Stimulated activated CD8-positive, alpha-beta memory T cell treated with anti-CD3 and anti-CD28 coated beads, Interleukin-12 subunit alpha, Interleukin-12 subunit beta, amount 100 ng/mL, for 4 hours (primary cell): ENCODE data around the gene PSMB10.
"Not testable (repeated sequence)": the region's sequence is repeated elsewhere in the genome, so short reads cannot be mapped to it uniquely, and the experiment has no call there.

Source experiments
- DNase-seq: peaks from one replicate; pipeline ENCODE4 v3.0.0-alpha.2; 2020; ENCODE audit warnings: low read depth

PSMB10 gene

DNA sequence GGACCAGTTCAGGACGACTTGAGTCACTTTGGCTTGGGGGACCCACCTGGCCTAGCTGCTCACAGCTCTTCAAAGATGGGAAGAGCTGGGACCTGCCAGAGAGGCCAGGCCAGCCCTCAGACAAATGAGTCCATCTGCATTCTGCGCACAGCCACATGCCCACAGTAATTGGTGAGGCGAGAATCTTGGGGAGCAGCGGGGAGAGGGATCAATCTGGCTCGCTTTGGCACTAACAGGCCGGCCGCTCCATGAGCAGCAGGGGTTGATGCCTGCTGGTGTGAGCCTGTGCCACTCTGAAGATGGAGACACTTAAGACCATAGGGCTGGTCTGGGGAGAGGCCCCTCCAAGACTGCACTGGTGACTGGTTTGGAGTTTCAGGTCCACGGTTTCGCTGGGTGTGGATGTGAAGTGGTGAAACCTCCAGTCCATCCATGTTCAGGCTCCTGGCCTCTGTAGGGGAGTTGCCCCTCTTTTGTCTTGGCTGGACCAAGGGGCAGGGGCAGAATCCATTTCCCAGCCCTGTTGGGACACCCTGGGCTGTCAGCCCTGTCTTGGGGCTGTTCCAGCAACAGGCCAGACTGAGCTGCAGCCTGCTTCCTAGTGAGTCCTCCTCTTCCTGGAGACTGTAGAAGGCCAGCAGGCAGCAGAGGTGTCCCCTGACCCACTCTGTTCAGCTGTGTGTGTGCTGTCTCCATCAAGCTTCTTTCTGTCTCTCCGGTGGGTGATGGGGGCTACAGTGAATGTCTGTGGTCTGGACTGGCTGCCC, 12.3 kb downstream of the PSMB10 start:
- no peak for DNase-seq

DNA sequence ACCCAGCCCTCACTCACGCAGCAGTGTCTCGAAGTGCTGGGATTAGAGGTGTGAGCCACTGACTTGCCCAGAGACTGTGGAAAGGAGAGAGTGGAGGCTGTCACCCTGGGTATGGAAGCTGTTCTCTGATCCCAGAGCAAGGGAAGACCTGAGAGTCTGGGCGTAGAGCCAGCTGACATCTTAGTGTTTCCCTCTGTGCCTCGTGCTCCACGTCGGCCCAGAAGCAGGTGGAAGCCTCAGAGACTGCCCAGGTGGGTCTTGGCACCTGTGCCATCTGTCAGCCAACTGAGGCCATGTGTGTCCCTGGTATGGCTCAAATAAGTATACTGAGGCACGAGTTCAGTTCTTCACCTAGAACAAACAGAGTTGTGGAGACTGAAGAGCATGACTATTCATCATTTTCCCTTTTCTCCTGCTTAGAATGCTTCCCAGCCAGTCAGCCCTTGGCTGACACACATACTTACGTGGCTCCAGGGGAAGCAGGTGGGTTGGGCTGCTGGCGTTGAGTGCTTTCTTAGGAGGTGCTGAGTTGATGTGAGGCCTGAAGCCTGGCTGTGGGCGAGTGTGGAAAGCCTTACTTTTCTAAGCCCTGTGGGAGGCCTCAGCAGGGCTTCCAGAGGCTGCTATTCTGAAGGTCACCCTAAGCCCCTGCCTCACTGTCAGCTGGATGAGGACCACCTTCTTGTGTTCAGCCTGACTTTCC, 13.1 kb downstream of the PSMB10 start:
- DNase-seq, result no peak

DNA sequence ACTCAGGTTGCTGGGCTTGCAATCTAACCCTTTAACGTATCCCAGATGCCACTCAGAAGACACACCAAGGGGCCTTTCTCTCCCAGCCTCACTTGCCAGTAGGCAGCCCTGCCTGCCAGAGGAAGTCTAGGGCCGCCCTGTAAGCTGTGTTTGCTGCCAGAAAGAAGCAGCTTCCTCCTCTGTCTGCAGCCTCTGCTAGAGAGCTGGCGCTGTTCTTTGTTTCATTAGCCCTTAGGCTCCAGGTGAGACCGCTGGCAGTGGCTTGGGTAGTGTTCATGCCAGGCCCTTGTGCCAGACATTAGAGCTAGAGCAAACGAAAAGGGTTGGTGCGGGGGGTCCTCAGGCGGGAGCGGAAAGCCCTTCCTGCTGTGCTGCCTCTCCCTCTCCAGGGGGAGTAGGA, 13.9 kb downstream of the PSMB10 start:
- no peak for DNase-seq

DNA sequence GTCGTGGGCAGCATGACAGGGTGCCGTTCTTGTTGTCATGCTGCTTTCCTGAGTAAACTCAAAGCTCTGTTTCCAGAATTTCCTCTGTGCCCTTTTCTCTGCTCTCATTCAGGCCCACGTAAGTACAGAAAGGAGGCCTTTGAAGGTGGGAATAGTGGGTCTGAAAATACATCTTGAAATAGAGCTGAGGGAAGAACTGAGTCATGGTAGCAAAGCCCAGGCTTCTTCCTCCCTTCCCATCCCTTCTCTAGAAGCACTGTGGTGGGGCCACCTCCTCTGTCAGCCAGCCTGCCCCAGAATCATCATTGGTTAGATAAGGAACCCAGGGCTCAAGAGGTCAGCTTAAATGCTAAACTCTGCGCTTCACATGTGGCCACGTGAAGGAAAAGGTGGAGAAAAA, 14.4 kb downstream of the PSMB10 start:
- DNase-seq, result no peak

DNA sequence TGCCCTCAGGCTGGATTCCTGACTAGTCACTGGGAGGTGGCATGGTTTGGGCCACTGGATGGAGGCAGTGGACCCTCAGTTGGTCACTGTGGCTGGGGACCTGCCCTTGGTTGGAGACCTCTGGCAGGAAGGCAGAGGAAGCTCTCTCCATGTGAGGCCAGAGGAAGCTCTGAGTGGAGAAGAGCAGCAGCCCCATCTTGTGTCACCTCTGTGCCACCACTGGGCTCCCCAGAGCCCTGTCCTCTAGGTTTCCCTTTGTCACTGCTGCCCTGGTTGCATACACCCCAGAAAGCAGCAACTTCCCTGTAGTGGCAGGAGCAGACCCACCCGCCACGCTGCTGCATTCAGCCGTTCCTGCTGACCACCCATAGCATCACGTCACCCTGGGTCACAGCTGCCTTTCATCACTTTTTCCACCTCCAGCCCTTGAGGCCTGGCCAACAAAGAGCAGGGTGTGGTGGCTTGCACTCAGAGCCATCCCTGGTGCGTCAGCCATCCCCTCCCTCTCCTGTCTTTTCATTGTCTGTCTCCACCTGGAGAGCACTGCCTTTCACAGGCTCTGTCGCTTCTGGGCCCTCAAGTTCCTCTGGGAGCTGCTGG, 16.9 kb downstream of the PSMB10 start:
- no peak for DNase-seq

DNA sequence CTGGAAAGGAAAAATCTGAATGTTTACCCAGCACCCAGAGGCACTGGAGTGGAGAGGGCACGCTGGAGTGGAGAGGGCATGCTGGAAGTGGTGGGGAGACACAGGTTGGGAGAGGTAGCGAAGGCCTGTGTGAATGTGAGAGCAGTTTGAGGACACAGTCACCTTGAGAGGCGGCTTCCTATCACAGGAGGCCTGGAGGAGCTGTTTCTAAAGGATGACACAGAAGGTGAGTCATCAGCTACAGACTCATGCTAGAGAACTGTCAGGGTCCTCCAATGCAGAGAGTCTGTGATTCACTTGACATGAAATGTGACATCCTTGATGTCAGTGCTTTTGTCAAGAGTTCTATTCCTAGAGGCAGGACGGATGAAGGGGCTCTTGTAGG, 18.8 kb downstream of the PSMB10 start:
- no peak for DNase-seq

DNA sequence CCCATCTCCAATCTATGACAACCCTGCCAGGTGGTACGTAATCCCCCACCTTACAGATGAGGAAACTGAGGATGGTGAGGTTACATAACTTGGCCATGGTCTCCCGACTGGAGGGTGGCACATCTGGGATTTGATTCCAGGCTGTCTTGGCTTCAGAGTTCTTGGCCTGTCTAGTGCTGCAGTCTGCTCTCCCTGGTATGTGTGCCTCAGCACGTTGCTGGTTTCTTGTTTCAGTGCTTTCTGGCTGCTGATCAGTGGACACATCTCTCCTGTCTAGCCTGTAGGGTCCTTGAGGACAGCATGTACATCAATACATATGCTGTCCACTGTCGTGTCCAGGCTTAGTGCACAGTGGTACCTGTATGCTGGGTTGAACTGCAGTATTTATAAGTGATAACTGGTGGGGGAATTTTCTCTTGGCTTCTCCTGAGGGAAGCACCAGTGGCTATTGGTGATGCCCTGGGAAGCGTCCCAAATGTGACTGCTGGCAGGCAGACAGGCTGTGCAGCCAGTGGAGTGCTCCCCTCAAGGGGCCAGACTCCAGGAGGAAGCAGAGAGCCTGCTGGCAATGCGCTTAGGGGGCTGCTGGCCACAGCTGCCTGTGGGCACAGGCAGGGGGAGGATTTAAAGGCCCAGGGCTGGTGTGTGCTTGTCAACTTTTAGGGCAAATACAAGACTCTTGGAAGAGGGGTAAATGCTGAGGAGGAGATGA, 19.4 kb downstream of the PSMB10 start:
- no peak for DNase-seq

DNA sequence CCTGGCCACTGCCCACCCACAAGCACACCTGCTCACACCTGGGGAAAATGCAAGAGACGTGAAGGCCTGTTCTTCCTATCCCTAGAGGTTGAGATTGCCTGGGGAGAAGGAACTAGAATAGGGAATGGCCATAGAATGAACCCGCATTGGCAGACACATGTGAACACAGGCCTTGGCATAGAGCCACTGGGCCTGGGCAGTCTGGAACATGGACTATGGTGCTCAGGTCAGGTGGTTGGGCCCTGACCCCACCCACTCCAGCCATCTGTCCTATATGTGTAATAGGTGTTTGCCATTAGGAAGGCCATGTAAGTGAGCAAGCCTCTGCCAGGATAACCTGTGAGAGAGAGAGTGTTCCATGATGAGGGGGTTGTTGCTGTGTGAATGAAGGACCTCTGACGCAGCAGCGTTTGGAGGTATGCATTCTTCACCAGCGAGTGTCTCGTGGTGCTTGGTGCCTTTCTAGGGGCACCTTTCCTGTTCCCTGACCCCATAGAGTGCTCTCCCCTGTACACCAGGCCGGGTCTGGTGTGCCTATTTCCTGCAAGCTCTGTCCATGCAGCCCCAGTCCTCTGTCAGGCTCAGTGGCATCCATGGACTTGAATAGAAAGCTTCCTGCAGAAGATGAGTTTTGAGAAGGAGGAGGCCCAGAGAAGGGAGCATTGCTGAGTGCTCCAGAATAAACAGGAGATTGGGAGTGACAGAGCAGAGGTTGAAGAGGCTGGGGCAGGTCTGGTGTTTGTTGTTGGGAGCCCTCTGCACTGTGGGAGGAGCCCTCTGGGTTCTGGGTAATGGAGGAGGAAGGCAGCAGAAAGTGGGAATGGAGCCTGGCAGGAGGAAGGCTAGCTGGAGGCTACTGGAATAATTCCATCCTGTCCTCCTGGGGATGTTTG, 20.6 kb downstream of the PSMB10 start:
- DNase-seq, result no peak

DNA sequence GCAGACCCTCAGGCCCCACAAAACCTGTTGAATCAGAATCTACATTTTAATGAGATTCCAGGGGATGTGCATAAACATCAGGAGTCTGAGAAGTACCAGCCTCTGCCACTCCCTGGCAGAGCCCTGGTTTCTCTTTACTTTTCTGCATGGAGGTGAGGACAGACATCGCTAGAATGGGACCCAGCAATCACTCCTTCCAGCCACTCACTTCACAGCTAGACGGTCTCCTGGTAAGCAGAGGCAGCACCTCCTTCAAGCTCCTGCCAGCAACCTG, 21.2 kb downstream of the PSMB10 start:
- not testable (repeated sequence) for DNase-seq

DNA sequence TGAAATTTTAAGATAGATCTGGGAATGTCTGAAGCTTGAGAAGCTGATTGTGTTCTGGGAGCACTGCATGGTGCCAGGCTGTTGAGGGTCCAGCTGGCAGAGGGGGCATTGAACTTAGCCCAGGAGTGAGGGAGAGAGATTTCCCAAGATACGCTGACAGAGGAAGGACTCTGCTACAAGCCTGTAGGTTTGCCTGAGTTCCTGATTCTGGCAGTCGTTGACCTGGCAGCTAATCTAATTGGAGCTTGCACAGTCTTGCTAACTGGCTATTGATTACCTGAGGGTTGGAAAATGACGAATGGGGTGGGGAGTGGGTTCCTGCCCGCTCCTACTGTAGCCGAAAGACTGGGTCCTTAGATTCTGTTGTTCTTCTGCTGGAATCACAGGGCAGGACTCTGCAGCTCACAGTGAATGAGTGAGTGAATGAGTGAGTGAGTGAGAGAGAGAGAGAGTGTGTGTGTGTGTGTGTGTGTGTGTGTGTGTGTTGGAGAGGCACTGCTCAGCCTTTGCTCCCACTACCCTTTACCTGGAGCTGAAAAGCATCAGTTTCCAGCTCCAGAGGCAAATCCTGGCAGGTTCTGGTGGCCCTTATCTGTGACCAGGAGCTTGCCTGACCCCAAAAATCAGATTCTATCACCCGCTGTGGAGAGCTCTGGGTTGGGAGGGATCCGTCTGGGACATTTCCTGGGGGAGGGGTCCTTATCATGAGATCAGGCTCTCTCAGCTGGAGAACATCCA, 21.7 kb downstream of the PSMB10 start:
- DNase-seq, result no peak

DNA sequence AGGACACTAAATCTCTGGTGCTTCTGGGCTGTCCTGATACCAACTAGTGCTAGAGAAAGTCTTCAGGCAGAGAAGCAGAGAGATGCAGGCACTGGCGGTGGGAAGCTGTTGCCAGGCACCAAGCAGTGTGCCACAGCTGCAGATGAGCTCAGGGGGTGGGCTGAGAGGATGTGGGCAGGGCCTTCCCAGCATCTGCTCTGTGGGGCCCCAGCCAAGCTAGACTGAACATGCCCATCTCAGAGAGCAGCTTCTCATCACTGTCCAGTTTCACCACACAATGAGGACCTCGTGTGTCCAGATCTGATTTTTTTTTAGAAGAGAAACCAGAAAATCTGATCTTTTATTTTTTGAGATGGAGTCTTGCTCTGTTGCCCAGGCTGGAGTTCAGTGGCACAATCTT, 26.5 kb downstream of the PSMB10 start:
- no peak for DNase-seq

DNA sequence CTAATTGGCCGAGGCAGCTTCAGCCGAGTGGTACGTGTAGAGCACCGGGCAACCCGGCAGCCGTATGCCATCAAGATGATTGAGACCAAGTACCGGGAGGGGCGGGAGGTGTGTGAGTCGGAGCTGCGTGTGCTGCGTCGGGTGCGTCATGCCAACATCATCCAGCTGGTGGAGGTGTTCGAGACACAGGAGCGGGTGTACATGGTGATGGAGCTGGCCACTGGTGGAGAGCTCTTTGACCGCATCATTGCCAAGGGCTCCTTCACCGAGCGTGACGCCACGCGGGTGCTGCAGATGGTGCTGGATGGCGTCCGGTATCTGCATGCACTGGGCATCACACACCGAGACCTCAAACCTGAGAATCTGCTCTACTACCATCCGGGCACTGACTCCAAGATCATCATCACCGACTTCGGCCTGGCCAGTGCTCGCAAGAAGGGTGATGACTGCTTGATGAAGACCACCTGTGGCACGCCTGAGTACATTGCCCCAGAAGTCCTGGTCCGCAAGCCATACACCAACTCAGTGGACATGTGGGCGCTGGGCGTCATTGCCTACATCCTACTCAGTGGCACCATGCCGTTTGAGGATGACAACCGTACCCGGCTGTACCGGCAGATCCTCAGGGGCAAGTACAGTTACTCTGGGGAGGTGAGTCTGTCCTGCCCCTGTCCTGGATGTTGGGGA, 27.5 kb downstream of the PSMB10 start:
- no peak for DNase-seq

DNA sequence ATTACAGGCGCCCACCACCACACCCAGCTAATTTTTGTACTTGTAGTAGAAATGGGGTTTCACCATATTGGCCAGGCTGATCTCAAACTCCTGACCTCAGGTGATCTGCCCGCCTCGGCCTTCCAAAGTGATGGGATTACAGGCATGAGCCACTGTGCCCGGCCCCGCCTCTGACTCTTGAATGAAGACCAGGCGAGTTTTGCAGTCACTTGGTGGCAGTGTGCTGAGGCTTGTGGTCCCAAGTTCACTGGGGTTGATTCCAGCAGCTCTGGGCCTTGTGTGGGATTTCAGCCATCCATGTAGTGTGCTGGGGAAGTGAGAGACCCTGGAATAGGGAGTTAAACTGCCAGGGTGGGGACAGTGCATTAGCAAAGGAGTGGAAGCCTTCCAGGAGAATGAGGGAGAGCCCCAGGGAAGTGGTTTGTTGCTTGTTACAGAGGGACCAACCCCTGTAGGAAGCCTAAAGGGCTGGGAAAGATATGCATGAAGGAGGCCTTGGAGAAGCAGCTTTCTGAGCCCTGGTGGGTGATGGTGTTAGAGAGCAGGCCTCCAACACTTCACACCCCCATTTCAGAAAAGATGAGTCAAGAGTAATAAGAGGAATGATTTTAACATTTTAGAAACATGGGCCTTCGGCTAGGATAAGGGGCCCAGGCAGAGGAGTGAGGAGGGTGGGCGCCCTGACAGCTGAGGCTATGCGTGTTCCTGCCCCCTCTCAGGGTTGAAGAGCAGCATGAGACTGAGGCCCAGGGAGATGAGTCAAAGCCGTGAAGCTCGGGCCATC, 29.1 kb downstream of the PSMB10 start:
- no peak for DNase-seq

DNA sequence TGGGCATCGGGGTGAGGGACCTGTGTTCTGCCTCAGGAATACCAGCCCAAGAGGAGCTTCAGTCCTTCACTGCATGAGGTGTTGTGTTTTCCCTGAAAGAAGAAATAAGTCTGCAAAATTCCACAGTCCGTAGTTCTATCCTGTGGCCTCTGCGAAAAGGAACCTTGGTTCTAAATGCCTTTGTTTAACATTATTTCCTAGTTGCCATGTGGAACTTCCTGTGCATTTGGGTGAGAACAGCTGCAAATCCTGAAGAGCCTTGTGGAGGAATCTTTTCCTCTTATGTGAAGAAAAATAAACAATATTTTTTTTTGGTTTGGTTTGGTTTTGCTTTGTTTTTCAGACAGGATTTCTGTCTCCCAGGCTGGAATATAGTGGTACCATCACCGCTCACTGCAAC, 33.8 kb downstream of the PSMB10 start:
- DNase-seq, result no peak

DNA sequence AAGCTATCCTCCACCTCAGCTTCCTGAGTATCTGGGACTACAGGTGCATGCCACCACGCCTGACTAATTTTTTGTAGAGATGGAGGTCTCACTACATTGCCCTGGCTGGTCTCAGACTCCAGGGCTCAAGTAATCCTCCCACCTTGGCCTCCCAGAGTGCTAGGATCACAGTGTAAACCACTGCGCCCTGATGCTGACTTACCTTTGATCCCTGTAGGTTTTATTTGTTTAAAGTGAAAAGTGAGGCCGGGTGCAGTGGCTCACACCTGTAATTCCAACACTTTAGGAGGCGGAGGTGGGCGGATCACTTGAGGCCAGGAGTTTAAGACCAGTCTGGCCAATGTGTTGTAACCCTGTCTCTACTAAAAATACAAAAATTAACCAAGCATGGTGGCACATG, 34.9 kb downstream of the PSMB10 start:
- DNase-seq, result no peak

DNA sequence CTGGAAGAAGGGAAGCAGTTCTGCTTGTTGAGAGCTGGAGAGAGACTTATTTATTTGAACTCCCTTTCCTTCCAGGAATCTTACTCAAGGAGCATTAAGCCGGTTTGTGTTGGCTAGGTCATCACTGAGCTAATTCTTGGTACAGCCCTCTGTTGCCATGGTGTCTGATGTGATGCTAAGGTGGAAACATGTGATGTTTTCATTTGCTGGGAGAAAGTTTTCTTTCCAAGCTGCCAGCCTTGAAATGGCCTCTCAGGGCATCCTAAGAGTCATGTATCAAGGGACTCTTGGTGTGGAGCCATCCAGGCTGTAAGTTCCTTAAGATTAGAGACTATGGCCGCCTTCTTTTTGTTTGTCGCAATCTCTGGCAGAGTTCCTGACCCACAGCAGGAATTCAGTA, 39.4 kb downstream of the PSMB10 start:
- no peak for DNase-seq

DNA sequence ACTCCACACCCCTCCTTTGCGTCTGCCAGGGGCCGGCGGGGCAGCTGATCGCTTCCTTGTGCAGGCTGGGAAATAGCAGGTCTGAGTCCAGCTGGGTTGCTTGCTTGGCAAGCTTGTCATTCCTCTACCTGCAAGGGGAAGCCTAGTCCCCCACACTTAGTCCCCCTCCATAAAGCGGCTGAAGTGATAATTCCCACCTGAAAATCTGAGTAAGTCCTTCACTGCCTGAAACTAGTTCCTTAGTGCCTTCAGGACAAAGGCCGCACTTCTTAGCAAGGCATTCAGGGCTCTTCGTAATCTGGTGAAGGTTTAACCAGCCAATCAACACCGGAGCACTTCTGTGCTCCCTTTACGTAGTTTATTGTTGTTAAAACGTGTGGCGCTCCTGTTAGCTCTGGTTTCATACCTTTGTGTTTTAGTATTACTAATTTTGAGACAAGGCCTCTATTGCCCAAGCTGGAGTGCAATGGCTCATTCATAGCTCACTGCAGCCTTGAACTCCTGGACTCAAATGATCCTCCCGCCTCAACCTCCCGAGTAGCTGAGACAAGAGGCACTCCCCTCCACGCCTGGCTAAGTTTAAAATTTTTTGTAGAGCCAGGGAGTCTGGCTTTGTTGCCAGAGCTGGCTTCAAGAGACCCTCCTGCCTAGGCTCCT, 42.8 kb downstream of the PSMB10 start:
- DNase-seq, result no peak

DNA sequence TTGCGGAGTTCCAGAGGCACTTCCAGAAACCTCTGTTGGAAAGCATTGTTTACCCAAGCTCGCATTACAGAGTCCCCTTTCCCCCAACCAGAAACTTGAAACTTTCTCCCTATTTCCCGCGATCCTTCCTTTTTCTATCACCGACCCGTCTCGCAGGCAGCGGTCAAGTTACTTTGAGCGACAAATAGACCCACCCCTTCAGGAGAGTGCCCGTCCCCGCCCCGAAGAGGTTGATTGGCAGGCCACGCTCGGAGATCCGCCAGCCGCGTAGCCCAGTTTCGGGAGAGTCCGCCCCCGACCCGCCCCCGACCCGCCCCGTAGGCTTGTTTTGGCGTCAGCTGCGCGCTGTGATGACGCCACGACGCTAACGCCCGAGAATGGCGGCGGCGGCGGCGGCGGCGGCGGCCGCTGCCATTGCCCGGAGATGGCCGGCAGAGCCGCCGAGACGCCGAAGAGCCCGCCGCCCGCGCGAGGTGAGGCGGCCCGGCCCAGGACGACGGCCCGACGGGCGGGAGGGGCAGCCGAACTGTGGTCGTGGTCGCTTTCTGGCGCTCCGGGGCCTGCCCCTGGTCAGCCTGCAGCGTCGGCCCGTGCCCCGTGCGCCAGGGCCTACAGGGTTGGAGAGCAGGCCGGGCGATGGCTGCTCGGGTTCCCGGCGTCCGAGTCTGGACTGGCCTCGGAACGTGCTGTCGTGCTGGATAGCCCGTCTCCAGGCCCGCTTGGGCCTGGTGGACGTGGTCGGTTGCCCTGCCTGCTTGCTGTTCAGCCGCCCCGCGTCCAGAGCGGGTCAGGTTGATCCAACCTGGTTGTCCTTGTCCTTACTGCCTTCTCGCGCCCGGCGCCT, 43.5 kb downstream of the PSMB10 start, which contains the start of gene PSKH1:
PSKH1 (plus strand) TSS at position 356 of the 844 bp plus-strand sequence. CDS start 15,496 bp downstream, outside the sequence.
- DNase-seq, result peak; percentile 87
